Measurements from ENCODE around the gene GALNT7. TPM values are rescaled to one million over a fixed set of nuclear protein-coding genes. Genes with fewer than 3 reads are reported as not detected.

GALNT7 gene
- total and polyA plus RNA-seq, 4 donors, result 0.65 to 13.0 (median 2.1) TPM

- no peak for TF ChIP-seq RAD21 (IDR thresholded peaks at IDR 0.05)
- TF ChIP-seq ATF3 (IDR thresholded peaks at IDR 0.05), result no peak
- TF ChIP-seq HNF4G (IDR thresholded peaks at IDR 0.05), result no peak
- no peak for TF ChIP-seq EGR1 (IDR thresholded peaks at IDR 0.05; ENCODE audit: low read depth in 2 of 2)
- no peak for TF ChIP-seq YY1 (IDR thresholded peaks at IDR 0.05)
- TF ChIP-seq JUND (IDR thresholded peaks at IDR 0.05), result no peak
- no peak for TF ChIP-seq FOXA2 (IDR thresholded peaks at IDR 0.05)
- no peak for TF ChIP-seq FOXA1 (IDR thresholded peaks at IDR 0.05)
- no peak for TF ChIP-seq REST (IDR thresholded peaks at IDR 0.05)
- no peaks in the 10 kb centered on the region for H3K36me3 ChIP-seq (ENCODE audit: control insufficient read depth in 4 of 4, insufficient read depth in 3 of 4, low read depth in 1 of 4, low read length in 3 of 4)
- H3K9me3 ChIP-seq (ENCODE audit: control insufficient read depth in 4 of 4, low read length in 3 of 4), result no peaks in the 10 kb centered on the region
- H3K27ac ChIP-seq (ENCODE audit: low read depth in 1 of 2, low read length in 2 of 2), result no peak overlapping the region
- no peak overlapping the region for H3K4me3 ChIP-seq (ENCODE audit: low read depth in 1 of 3, low read length in 3 of 3)
- no peaks in the 10 kb centered on the region for H3K4me1 ChIP-seq (ENCODE audit: control insufficient read depth in 4 of 4, insufficient read depth in 4 of 4, low read length in 3 of 4)
- H3K9ac ChIP-seq (ENCODE audit: low read depth in 1 of 2, low read length in 2 of 2), result no peak overlapping the region
- H3K27me3 ChIP-seq (ENCODE audit: control insufficient read depth in 4 of 4, insufficient read depth in 4 of 4, low read length in 3 of 4), result peaks cover 0 to 2% (median 0%) of the 10 kb centered on the region in 4 donors
- DNase-seq (ENCODE audit: low spot score), result no peak
- WGBS, result 83% methylated on average over 4 of the region's 4 CpGs
Observed at GRCh38 chr4:173226401-173226888, 57.8 kb downstream of the GALNT7 start.

GRCh38 chr4:173227756-173228155, 59.1 kb downstream of the GALNT7 start:
- DNase-seq (ENCODE audit: low spot score), result no peak
- Histone ChIP-seq H3K4me3 (ENCODE audit: low read depth in 1 of 3, low read length in 3 of 3) (no peak overlapping the region), H3K27ac (ENCODE audit: low read depth in 1 of 2, low read length in 2 of 2) (no peak overlapping the region), H3K9me3 (ENCODE audit: control insufficient read depth in 4 of 4, low read length in 3 of 4) (no peaks in the 10 kb centered on the region), H3K4me1 (ENCODE audit: control insufficient read depth in 4 of 4, insufficient read depth in 4 of 4, low read length in 3 of 4) (no peaks in the 10 kb centered on the region), H3K9ac (ENCODE audit: low read depth in 1 of 2, low read length in 2 of 2) (no peak overlapping the region), H3K36me3 (ENCODE audit: control insufficient read depth in 4 of 4, insufficient read depth in 3 of 4, low read depth in 1 of 4, low read length in 3 of 4) (no peaks in the 10 kb centered on the region), H3K27me3 (ENCODE audit: control insufficient read depth in 4 of 4, insufficient read depth in 4 of 4, low read length in 3 of 4) (peaks cover 0 to 2% (median 0%) of the 10 kb centered on the region in 4 donors)
- TF ChIP-seq, protein P1, sequence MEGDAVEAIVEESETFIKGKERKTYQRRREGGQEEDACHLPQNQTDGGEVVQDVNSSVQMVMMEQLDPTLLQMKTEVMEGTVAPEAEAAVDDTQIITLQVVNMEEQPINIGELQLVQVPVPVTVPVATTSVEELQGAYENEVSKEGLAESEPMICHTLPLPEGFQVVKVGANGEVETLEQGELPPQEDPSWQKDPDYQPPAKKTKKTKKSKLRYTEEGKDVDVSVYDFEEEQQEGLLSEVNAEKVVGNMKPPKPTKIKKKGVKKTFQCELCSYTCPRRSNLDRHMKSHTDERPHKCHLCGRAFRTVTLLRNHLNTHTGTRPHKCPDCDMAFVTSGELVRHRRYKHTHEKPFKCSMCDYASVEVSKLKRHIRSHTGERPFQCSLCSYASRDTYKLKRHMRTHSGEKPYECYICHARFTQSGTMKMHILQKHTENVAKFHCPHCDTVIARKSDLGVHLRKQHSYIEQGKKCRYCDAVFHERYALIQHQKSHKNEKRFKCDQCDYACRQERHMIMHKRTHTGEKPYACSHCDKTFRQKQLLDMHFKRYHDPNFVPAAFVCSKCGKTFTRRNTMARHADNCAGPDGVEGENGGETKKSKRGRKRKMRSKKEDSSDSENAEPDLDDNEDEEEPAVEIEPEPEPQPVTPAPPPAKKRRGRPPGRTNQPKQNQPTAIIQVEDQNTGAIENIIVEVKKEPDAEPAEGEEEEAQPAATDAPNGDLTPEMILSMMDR (IDR thresholded peaks at IDR 0.05; ENCODE audit: low read depth, low read length, missing input control), result no peak
- no peak for TF ChIP-seq RXRA (IDR thresholded peaks at IDR 0.05)
- no peak for TF ChIP-seq NR2F2 (IDR thresholded peaks at IDR 0.05)
- TF ChIP-seq, protein P2, sequence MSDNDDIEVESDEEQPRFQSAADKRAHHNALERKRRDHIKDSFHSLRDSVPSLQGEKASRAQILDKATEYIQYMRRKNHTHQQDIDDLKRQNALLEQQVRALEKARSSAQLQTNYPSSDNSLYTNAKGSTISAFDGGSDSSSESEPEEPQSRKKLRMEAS (IDR thresholded peaks at IDR 0.05), result no peak
- no peak for TF ChIP-seq HNF4G (IDR thresholded peaks at IDR 0.05)
- no peak for TF ChIP-seq HNF4A (conservative IDR thresholded peaks at IDR 0.05)
- no peak for TF ChIP-seq ZBTB33 (IDR thresholded peaks at IDR 0.05)
- 78% methylated on average over 2 of the region's 2 CpGs for whole genome bisulfite sequencing
